ENCODE data around the gene GOSR1.
"Not testable (repeated sequence)": the region's sequence is repeated elsewhere in the genome, so short reads cannot be mapped to it uniquely, and the experiment has no call there.

Gene GOSR1

GRCh38 chr17:30547778-30548573, 70.8 kb downstream of the GOSR1 start:
- no peak for DNase-seq

DNA sequence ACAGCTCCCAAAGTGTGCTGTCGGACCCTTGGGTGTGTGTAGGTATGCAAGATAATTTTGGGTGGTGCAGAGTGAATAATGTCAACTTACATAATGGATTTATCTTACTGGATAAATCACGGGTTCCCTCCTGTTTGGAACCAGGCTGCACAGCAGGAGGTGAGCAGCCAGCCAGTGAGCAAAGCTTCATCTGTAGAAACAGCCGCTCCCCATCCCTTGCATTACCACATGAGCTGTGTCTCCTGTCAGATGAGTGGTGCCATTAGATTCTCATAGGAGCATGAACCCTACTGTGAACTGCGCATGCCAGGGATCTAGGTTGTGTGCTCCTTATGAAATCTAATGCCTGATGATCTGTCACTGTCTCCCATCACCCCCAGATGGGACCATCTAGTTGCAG, 72.0 kb downstream of the GOSR1 start:
- DNase-seq = not testable (repeated sequence)

- no peak for DNase-seq
Observed at GRCh38 chr17:30549864-30550511, 72.8 kb downstream of the GOSR1 start.

DNA sequence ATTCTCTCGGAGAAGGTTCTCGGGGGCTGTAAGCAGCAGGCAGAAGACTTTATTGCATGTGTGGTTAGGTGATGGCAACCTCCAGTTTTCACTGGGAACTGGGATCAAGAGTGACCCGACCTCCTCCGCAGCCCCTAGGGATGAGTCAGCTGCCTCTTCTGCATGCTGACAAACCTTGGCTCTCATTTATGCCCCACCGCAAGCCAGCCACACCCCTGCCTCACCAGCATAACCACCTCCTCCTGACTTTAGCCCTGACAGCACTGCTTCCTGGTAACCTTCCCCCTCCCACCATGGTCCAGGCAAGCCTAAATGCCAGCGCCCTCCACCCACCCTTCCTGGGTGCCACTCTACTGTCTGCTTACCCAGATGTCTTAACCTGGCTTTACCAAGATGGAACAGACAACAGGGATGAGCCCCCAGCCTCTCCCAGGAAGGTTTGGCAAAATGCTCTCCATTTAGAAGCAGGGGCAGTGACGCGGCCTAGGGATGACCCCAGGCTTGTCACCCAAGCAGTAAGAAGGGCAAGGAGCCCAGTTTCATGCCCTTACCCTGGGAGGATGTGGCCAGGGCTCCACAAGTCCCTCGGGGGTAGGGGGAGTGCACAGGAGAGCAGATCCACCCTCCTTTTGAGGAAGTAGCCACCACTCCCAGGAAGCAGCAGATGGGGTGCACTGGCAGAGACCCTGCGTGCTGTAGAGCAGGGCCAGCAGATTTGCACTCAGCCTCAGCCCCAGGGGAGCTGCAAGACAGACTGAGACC, 73.5 kb downstream of the GOSR1 start:
- no peak for DNase-seq

- DNase-seq = not testable (repeated sequence)
Observed at GRCh38 chr17:30551274-30551995, 74.2 kb downstream of the GOSR1 start.

- no peak for DNase-seq
Observed at GRCh38 chr17:30551996-30552339, 74.8 kb downstream of the GOSR1 start.

GRCh38 chr17:30552994-30553566, 75.9 kb downstream of the GOSR1 start:
- DNase-seq = no peak

GRCh38 chr17:30553823-30554440, 76.7 kb downstream of the GOSR1 start:
- not testable (repeated sequence) for DNase-seq

DNA sequence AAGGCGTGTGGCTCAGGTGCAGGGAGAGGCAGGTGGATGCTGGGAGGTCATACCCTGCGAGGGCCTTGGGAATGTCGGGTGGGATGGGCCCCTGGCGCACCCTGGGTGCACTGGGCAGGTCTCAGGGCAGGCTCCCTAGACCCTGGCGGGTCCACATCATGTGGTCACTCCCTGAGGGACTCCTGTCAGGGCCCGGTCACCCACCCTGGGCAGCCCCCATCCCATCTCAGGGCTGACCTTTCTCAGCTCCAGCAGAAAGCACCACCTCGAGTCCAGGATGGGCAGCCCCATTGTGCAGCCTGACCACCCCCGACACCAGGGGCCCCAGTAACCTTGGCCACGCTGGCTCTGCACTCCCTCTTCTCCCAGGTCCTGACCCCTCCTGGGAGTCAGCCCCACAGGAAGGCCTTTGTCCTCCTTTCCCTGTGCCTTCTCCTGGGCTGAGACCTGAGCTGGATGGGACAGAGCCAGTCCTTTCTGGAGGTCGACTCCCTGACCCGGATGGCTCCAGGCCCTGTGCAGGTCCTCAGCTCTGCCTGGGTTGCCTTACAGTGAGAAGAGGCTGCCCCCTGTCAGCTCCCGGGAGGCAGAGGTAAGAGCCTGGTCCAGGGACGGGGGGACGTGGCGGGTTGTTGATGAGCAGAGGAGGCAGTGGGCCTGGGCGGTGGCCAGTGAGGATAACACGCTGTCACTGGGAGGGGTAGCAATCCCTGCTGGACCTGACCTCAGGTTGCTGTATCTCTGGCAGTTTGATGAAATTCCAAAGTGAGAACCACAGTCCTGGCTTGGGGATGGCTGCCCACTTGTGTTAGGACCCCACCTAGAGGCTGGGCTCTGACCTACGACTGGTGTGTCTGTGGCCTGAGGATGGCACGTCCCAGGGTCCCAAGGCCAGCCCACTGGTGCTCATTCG, 77.9 kb downstream of the GOSR1 start:
- DNase-seq = no peak

- DNase-seq = no peak
Observed at GRCh38 chr17:30555942-30556341, 78.7 kb downstream of the GOSR1 start.

GRCh38 chr17:30556374-30557332, 79.4 kb downstream of the GOSR1 start:
- no peak for DNase-seq

- DNase-seq = no peak
Observed at GRCh38 chr17:30557916-30558685, 80.9 kb downstream of the GOSR1 start.

- DNase-seq = no peak
Observed at GRCh38 chr17:30558686-30559545, 81.7 kb downstream of the GOSR1 start.

DNA sequence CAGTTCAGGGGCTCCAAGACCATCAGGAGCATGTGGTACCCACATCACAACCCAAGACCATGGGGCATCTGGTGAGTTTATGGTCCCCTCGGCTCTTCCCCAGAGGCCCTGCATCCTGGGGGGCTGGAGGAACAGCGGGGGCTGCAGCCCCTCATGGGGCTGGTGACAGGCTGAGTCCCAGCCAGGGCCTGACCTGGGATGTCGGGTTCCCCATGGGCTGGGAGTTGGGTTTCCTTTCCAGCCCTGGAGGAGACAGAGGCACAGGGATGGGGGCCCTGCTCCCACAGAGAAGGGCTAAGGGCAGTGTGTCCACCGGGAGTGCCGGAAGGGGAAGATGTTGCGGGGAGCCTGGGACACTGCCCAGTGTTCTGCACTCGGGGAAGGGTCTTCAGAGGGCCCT, 82.4 kb downstream of the GOSR1 start:
- no peak for DNase-seq

DNA sequence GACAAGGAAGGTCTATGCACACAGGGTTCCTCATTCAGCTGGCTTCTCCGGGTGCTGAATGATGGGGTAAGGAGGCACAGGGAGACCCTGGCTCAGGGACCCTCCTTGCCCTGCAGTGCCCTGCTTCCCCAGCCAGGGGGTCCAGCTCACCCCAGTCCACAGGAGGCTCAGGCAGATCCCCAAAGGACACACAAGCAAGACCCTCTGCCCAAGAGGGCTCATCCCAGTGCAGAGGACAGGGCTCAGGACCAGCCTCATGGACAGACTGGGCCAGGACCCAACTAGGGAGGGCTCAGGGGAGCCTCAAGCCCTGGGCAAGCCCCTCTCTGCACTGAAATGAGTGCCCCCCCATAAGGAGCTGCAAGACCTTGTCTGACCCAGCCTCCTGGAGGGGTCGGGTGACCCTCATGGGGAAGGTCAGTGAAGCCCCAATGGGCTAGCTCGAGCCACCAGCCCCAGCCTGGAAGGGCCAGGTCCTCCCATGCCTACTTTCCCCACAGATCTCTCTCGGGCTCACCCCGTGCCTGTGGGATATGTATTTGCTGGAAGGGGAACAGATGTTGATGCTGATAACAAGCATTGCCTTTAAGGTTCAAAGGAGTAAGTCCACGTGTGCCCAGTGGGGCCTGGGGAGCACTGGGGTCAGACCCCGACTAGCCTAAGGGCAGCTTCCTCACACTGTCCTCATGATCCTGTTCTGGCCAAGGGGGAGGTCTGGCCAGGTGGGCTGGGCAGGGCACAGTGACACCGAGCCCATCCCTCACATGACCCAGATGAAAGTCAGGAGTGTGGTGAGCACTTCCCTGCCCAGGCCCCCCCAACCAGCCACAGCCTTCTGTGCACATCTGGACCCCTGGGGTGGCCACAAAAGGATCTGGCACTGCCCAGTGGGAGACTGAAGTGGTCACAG, 83.2 kb downstream of the GOSR1 start:
- not testable (repeated sequence) for DNase-seq

DNA sequence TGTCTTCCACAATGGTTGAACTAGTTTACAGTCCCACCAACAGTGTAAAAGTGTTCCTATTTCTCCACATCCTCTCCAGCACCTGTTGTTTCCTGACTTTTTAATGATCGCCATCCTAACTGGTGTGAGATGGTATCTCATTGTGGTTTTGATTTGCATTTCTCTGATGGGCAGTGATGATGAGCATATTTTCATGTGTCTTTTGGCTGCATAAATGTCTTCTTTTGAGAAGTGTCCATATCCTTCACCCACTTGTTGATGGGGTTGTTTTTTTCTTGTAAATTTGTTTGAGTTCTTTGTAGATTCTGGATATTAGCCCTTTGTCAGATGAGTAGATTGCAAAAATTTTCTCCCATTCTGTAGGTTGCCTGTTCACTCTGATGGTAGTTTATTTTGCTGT, 84.6 kb downstream of the GOSR1 start:
- not testable (repeated sequence) for DNase-seq

Measured in NCI-H446 treated with DMSO at 0.1 percent for 48 hours (cell line).